ENCODE measurements around the gene SGTA. TPM values are rescaled to one million over a fixed set of nuclear protein-coding genes. Genes with fewer than 3 reads are reported as not detected.
A peak's percentile ranks its signal among the peaks of the same experiment; 100 is the strongest.

The SGTA gene
- total RNA-seq, 1 experiment from 2014 or later, result 85.7 TPM

DNA sequence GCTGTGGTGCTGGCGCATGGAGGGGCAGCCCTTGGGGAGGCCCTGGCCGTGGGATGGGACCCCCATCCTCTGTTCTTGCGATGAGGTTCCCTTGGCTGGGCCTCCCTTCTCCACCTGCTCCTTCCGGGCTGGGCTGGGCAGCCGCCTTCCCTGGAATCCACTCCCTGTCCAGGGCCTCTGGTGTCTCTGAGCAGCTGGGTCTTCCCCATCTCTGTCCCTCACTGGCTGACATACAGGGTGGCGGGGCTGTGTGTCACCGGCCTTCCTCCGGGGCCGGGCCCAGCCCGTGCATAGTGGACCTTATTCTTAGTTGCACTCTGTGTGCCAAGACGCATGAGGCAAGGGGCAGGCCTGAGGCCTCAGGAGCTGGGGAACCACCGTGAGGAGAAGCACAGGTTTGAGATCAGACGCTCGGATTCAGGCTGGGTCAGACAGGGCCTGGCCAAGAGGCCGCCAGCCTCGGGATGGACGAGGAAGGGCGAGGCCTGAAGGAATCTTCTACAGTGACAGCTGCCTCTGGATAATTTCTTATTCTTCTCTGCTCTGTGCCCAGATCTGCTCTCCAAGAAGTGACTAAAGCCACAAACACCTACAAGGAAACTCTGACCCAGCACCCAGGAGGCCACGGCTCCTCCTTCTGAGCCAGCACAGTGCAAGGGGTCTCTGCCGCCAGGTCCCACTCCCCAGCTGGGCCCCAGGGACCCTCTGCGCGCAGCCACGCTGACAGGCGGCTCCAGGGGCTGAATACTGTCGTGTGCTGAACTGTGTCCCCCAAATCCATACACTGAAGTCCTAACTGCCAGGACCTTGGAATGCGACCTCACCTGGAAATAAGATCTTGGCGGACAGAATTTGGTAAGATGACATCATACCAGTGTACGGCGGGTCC, 11.0 kb downstream of the SGTA start:
- no TSS peak for BruUV-seq (replicated peaks)
- Histone ChIP-seq H3K36me3 (ENCODE audit: control insufficient read depth, insufficient read depth, low read length) (no peaks in the 10 kb centered on the region), H3K4me3 (ENCODE audit: low read depth in 2 of 2, low read length in 2 of 2) (no peak overlapping the region), H3K9me3 (ENCODE audit: control insufficient read depth, insufficient read depth, low read depth, low read length) (no peaks in the 10 kb centered on the region), H3K27ac (ENCODE audit: low read length) (no peak overlapping the region), H3K27me3 (ENCODE audit: control insufficient read depth, insufficient read depth, low read length) (no peaks in the 10 kb centered on the region), H3K4me1 (ENCODE audit: control insufficient read depth, insufficient read depth, low read length) (no peaks in the 10 kb centered on the region)
- TF ChIP-seq, protein P1, sequence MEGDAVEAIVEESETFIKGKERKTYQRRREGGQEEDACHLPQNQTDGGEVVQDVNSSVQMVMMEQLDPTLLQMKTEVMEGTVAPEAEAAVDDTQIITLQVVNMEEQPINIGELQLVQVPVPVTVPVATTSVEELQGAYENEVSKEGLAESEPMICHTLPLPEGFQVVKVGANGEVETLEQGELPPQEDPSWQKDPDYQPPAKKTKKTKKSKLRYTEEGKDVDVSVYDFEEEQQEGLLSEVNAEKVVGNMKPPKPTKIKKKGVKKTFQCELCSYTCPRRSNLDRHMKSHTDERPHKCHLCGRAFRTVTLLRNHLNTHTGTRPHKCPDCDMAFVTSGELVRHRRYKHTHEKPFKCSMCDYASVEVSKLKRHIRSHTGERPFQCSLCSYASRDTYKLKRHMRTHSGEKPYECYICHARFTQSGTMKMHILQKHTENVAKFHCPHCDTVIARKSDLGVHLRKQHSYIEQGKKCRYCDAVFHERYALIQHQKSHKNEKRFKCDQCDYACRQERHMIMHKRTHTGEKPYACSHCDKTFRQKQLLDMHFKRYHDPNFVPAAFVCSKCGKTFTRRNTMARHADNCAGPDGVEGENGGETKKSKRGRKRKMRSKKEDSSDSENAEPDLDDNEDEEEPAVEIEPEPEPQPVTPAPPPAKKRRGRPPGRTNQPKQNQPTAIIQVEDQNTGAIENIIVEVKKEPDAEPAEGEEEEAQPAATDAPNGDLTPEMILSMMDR (IDR thresholded peaks at IDR 0.05), result no peak
- TF ChIP-seq SIN3A (IDR thresholded peaks at IDR 0.05; ENCODE audit: borderline replicate concordance, insufficient read depth, low read depth, low read length) (no peak), REST (IDR thresholded peaks at IDR 0.05; ENCODE audit: insufficient read depth in 1 of 2, low read depth in 2 of 2, low read length in 1 of 2) (no peak), POLR2AphosphoS5 (IDR thresholded peaks at IDR 0.05; ENCODE audit: low read depth, low read length) (no peak), TCF7L2 (IDR thresholded peaks at IDR 0.05; ENCODE audit: low read depth, low read length) (no peak)
- CTCF ChIA-PET, result no interaction called here
- in situ Hi-C loops (cut with HindIII; ENCODE audit: low pct_unique_long_range_greater_than_20kb, low sequenced_read_pairs), result no loop called here
- ATAC-seq (peak; percentile 37; the same call in 1 of the 2 replicates), DNase-seq (ENCODE audit: low read depth, low spot score) (no peak)
- POLR2A ChIA-PET, result interaction anchor here (0.6 kb wide), 1 partner anchor 68 kb away, joined by 3 read pairs; no protein-coding TSS in a partner anchor
- intact Hi-C loops (cut with micrococcal nuclease; ENCODE audit: unreplicated experiment), result no loop called here

DNA sequence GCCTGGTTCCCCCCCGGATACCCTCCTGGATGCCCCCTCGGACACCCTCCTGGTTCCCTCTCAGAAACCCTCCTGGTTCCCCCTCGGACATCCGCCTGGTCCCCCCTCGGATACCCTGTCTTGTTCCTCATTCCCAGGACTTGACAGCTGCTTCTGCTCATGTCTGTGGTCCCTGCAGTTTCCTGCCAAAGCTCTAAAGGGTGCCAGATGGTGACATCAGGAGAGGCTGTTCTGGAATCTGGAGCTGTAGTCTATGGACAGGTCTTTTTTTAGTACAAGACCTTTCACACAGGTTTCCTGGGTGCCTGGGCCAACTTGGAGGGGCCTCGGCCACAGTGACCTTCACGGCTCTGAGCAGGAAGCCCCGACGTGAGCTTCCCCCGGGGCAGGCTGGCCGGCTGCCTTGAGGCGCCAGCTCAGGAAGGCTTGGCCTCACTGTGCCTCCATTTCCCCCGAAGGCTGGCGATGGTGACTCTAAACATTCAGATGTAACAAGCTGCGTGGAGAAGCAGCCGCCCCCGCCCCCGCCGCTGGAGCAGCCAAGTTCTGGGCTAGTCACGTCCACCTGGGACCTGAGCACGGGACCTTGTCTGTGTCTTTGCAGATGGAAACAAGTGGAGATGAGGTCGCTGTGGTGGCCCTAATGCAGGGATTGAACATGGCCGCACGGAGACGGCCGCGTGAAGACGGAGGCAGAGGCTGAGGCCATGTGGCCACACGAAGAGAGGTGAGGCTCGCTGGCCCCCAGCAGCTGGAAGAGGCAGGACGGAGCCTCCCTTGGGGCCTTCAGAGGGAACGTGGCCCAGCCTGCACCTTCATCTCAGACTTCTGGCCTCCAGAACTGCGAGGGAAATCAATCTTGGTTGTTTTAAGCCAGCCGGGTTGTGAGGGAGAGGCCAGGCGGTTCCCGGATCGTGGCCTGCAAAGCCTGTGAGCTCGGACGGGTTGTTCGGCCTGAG, 12.7 kb downstream of the SGTA start:
- no TSS peak for BruUV-seq (replicated peaks)
- Histone ChIP-seq H3K27me3 (ENCODE audit: control insufficient read depth, insufficient read depth, low read length) (no peaks in the 10 kb centered on the region), H3K9me3 (ENCODE audit: control insufficient read depth, insufficient read depth, low read depth, low read length) (no peaks in the 10 kb centered on the region), H3K36me3 (ENCODE audit: control insufficient read depth, insufficient read depth, low read length) (no peaks in the 10 kb centered on the region; the same call in 1 of the 2 replicates), H3K27ac (ENCODE audit: low read length) (no peak overlapping the region), H3K4me3 (ENCODE audit: low read depth in 2 of 2, low read length in 2 of 2) (no peak overlapping the region), H3K4me1 (ENCODE audit: control insufficient read depth, insufficient read depth, low read length) (no peaks in the 10 kb centered on the region)
- ATAC-seq (no peak), DNase-seq (ENCODE audit: low read depth, low spot score) (no peak)
- ChIA-PET CTCF (no interaction called here), POLR2A (no interaction called here)
- no peak for TF ChIP-seq REST (IDR thresholded peaks at IDR 0.05; ENCODE audit: insufficient read depth in 1 of 2, low read depth in 2 of 2, low read length in 1 of 2)
- TF ChIP-seq SIN3A (IDR thresholded peaks at IDR 0.05; ENCODE audit: borderline replicate concordance, insufficient read depth, low read depth, low read length), result no peak
- no peak for TF ChIP-seq POLR2AphosphoS5 (IDR thresholded peaks at IDR 0.05; ENCODE audit: low read depth, low read length)
- TF ChIP-seq, protein P1 (IDR thresholded peaks at IDR 0.05), result no peak
- no peak for TF ChIP-seq TCF7L2 (IDR thresholded peaks at IDR 0.05; ENCODE audit: low read depth, low read length)
- intact Hi-C loops (cut with micrococcal nuclease; ENCODE audit: unreplicated experiment) (no loop called here), in situ Hi-C loops (cut with HindIII; ENCODE audit: low pct_unique_long_range_greater_than_20kb, low sequenced_read_pairs) (no loop called here)
